Upper lobe of left lung (tissue), 6 donors: ENCODE measurements around the gene STAU1. TPM values are rescaled to one million over a fixed set of nuclear protein-coding genes. Genes with fewer than 3 reads are reported as not detected.
"Not testable (repeated sequence)": the region's sequence is repeated elsewhere in the genome, so short reads cannot be mapped to it uniquely, and the experiment has no call there.

Experiments
- ATAC-seq, 2 donors: fragments of 200-7000 bp; cut with Tn5 transposase; one replicate each; pipeline ENCODE4 v1.9.1; 2022; ENCODE audit warnings: mild to moderate bottlenecking in 2 of 2, moderate library complexity in 2 of 2; ENCODE audit not compliant: low FRiP score in 2 of 2
- DNase-seq, 2 donors: peaks; one replicate each; pipeline ENCODE4 v3.0.0-alpha.2; 2019 to 2020
- H3K27ac ChIP-seq, 4 donors: fragments of 200-600 bp; sonication (generic); one replicate each; pipeline ENCODE4 v1.5.1; 2016 to 2019
- H3K27me3 ChIP-seq, 4 donors: fragments of 200-600 bp; sonication (generic); one replicate each; pipeline ENCODE4 v1.5.1; 2017 to 2019
- H3K36me3 ChIP-seq, 4 donors: fragments of 200-600 bp; sonication (generic); one replicate each; pipeline ENCODE4 v1.5.1; 2016 to 2019
- H3K4me1 ChIP-seq, 4 donors: fragments of 200-600 bp; sonication (generic); one replicate each; pipeline ENCODE4 v1.5.1; 2018 to 2019
- H3K4me3 ChIP-seq, 4 donors: fragments of 200-600 bp; sonication (generic); one replicate each; pipeline ENCODE4 v1.5.1; 2017 to 2019; ENCODE audit warnings: mild to moderate bottlenecking in 2 of 4, moderate library complexity in 1 of 4
- H3K9me3 ChIP-seq, 4 donors: fragments of 200-600 bp; sonication (generic); one replicate each; pipeline ENCODE4 v1.5.1; 2018 to 2019
- EP300 ChIP-seq, 4 donors: sonication (generic); formaldehyde crosslinking; IDR thresholded peaks; one replicate each; pipeline ENCODE4 v1.5.1; 2017; ENCODE audit warnings: antibody characterized with exemption in 4 of 4, control low read depth in 2 of 4
- POLR2A ChIP-seq, 4 donors: fragments of 450-650 bp; IDR thresholded peaks; one replicate each; pipeline ENCODE4 v1.5.1; 2016 to 2017; ENCODE audit warnings: antibody characterized with exemption in 4 of 4, mild to moderate bottlenecking in 2 of 4
- POLR2AphosphoS5 ChIP-seq, 2 donors: sonication (generic); formaldehyde crosslinking; IDR thresholded peaks; one replicate each; pipeline ENCODE4 v1.5.1; 2017; ENCODE audit warnings: antibody characterized with exemption in 2 of 2
- WGBS, 2 donors: methylation state at CpG; one replicate each; pipeline ENCODE4 v1.1.5; 2017 to 2018; 5-methylcytosine and 5-hydroxymethylcytosine counted together
- total RNA-seq, 6 donors: library from RNA; depleted of rRNA in 4 of 6; stranded (reverse); fragments of >200 nt in 4 of 6; gene quantifications; one replicate each; pipeline versions ENCODE4 v1.1.0 to v1.2.1, GENCODE V29; 2016 to 2021
- TF ChIP-seq, protein P1 (sequence below), 6 experiments: fragments of 450-650 bp in 4 of 6; fragments of 200-600 bp in 2 of 6; sonication (generic) in 2 of 6; IDR thresholded peaks; one replicate each; pipeline ENCODE4 v1.5.1; 2016 to 2019; ENCODE audit warnings: antibody characterized with exemption in 6 of 6
- donor health status: DM: no; HTN: no; CAD: no; lungs with moderate emphysema.
- donor health status: DM: no; HTN: yes; CAD: no; lungs with severe emphysema.

The STAU1 gene
- total RNA-seq, 6 donors from 2014 or later, result 69.1 to 97.7 (median 73.5) TPM

DNA sequence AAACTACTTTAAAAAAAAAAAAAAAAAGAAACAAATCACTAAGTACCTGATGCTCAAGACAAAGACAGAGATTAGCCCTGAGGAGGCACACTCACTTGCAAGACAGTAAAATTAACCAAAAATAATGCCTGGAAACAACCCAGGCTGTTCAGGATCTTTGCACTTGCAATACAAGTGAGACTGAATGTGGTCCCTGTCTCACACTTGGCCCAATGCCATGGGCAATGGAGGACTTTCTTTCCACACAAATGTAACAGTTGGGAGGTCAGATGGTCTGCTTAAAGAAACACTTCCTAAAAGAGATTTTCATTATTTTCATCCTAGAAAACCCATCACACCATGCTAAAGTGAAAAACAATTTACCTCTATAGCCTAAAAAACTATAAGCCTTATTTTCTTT, 16.2 kb downstream of the STAU1 start:
- TF ChIP-seq POLR2A (IDR thresholded peaks at IDR 0.05) (no peak), EP300 (IDR thresholded peaks at IDR 0.05) (no peak), POLR2AphosphoS5 (IDR thresholded peaks at IDR 0.05) (no peak)
- TF ChIP-seq, protein P1, sequence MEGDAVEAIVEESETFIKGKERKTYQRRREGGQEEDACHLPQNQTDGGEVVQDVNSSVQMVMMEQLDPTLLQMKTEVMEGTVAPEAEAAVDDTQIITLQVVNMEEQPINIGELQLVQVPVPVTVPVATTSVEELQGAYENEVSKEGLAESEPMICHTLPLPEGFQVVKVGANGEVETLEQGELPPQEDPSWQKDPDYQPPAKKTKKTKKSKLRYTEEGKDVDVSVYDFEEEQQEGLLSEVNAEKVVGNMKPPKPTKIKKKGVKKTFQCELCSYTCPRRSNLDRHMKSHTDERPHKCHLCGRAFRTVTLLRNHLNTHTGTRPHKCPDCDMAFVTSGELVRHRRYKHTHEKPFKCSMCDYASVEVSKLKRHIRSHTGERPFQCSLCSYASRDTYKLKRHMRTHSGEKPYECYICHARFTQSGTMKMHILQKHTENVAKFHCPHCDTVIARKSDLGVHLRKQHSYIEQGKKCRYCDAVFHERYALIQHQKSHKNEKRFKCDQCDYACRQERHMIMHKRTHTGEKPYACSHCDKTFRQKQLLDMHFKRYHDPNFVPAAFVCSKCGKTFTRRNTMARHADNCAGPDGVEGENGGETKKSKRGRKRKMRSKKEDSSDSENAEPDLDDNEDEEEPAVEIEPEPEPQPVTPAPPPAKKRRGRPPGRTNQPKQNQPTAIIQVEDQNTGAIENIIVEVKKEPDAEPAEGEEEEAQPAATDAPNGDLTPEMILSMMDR (IDR thresholded peaks at IDR 0.05), result no peak
- Histone ChIP-seq H3K27me3 (no peaks in the 10 kb centered on the region), H3K9me3 (no peaks in the 10 kb centered on the region), H3K4me1 (peaks cover 14 to 26% (median 21%) of the 10 kb centered on the region in 4 donors), H3K27ac (no peak overlapping the region), H3K4me3 (no peak overlapping the region), H3K36me3 (peaks cover 0 to 32% (median 5%) of the 10 kb centered on the region in 4 donors)
- DNase-seq, result no peak
- ATAC-seq, result no peak

DNA sequence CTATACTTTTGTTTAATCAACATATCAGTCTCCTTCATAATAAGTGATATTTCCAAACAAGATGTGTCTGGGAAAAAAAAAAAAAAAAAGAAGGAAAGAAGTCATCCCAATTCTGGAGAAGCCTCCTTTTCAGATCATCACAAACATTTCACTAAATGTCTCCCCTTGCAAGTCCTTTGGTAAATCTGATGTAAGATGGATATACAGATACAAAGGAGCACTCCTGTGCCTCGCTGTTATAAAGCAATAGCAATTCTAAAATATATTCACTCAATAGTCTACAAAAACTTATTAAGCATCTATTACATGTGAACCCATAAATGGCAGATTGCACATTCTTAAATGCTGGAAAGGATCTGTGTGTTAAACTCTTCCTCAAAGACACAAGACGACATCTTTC, 17.4 kb downstream of the STAU1 start:
- Histone ChIP-seq H3K9me3 (no peaks in the 10 kb centered on the region), H3K4me1 (peaks cover 20 to 29% (median 26%) of the 10 kb centered on the region in 4 donors), H3K36me3 (peaks cover 0 to 36% (median 6%) of the 10 kb centered on the region in 4 donors), H3K27me3 (no peaks in the 10 kb centered on the region), H3K27ac (no peak overlapping the region), H3K4me3 (no peak overlapping the region)
- DNase-seq, result no peak
- ATAC-seq, result no peak
- WGBS, 2 donors, result 93 to 95% methylated on average over 2 of the region's 2 CpGs
- TF ChIP-seq POLR2AphosphoS5 (IDR thresholded peaks at IDR 0.05), result no peak
- TF ChIP-seq, protein P1 (IDR thresholded peaks at IDR 0.05), result no peak

DNA sequence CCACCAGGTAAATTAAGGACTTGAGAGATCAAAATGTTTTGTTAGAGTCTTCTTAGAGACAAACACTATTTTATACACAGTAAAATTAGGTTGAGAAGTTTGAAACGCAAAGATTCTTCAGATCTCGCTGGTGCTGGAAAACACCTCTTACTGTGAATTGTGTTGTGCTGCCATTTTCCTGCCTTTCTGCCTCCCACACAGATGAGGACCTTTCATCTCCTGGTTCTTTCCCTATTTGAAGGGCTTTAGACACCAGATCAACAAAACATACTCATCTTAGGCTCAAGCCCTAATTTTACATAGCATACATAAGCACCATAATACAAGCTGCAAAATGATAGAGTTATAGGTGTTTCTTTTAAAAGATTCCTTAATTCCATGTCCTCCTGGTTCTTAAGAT, 18.6 kb downstream of the STAU1 start:
- Histone ChIP-seq H3K27me3 (no peaks in the 10 kb centered on the region), H3K36me3 (peaks cover 0 to 47% (median 14%) of the 10 kb centered on the region in 4 donors), H3K4me3 (no peak overlapping the region), H3K9me3 (no peaks in the 10 kb centered on the region), H3K4me1 (peaks cover 20 to 29% (median 26%) of the 10 kb centered on the region in 4 donors), H3K27ac (no peak overlapping the region)
- TF ChIP-seq POLR2A (IDR thresholded peaks at IDR 0.05) (no peak), EP300 (IDR thresholded peaks at IDR 0.05) (no peak), POLR2AphosphoS5 (IDR thresholded peaks at IDR 0.05) (no peak)
- TF ChIP-seq, protein P1 (IDR thresholded peaks at IDR 0.05), result no peak
- ATAC-seq (no peak), DNase-seq (no peak)
- 71 to 86% methylated on average over 2 of the region's 2 CpGs for WGBS, 2 donors

DNA sequence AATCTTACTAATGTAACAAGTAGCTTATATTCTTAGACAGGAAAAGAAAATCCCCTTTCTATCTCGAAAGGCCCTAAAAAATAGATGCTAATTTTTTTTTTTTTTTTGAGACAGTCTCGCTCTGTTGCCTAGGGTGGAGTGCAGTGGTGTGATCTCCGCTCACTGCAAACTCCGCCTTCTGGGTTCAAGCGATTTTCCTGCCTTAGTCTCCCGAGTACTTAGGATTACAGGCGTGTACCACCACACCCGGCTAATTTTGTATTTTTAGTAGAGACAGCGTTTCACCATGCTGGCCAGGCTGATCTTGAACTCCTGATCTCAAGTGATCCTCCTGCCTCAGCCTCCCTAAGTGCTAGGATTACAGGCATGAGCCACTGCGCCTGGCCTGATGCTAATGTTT, 19.3 kb downstream of the STAU1 start:
- Histone ChIP-seq H3K36me3 (peaks cover 0 to 53% (median 16%) of the 10 kb centered on the region in 4 donors), H3K4me1 (peaks cover 20 to 29% (median 26%) of the 10 kb centered on the region in 4 donors)
- H3K9me3 ChIP-seq, ATAC-seq, H3K27me3 ChIP-seq, DNase-seq, H3K4me3 ChIP-seq, H3K27ac ChIP-seq: not testable (repeated sequence)
- WGBS, 2 donors, result 95% methylated on average over 10 of the region's 10 CpGs

DNA sequence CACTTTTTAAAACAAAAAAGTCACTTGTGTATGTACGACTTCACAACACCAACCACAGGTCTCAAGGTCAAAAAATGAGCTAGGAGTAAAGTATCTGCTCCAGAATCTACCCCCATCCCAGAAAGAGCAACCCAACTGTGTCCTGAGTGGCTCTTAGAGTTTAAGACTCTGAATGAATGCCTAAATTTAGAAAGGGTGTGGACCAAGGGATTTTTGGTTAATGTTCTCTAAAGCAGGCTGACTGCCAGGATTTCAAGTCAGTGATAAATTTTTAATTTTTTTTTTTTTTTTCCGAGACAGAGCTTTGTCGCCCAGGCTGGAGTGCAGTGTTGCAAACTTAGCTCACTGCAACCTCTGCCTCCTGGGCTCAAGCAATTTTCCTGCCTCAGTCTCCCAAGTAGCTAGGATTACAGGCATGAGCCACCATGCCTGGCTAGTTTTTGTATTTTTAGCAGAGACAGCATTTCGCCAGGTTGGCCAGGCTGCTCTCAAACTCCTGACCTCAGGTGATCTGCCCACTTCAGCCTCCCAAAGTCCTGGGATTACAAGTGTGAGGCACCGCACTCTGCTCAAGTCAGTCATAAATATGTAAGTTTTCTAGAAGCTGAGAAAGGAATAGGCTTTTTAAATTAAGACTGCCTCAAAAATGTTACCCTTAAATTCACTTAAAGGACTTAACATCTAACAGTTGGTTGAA, 20.2 kb downstream of the STAU1 start:
- peaks cover 0 to 45% (median 12%) of the 10 kb centered on the region in 4 donors for H3K36me3 ChIP-seq
- peak in 1 of 2 donors; percentile 53 for DNase-seq
- TF ChIP-seq, protein P1 (IDR thresholded peaks at IDR 0.05), result no peak
- TF ChIP-seq EP300 (IDR thresholded peaks at IDR 0.05) (no peak), POLR2AphosphoS5 (IDR thresholded peaks at IDR 0.05) (no peak), POLR2A (IDR thresholded peaks at IDR 0.05) (no peak)
- 33 to 39% methylated on average over 5 of the region's 5 CpGs for WGBS, 2 donors
- ATAC-seq, result peak in 1 of 2 donors; percentile 81
- no peaks in the 10 kb centered on the region for H3K27me3 ChIP-seq
- peak overlapping the region; percentile 4 to 58 (median 50) for H3K27ac ChIP-seq
- peaks cover 20 to 33% (median 26%) of the 10 kb centered on the region in 4 donors for H3K4me1 ChIP-seq
- no peaks in the 10 kb centered on the region for H3K9me3 ChIP-seq
- H3K4me3 ChIP-seq, result no peak overlapping the region
